Astrocyte (in vitro differentiated cells and primary cell): ENCODE data around the gene FTO.

Experiments
- CTCF ChIP-seq: IDR thresholded peaks from 2 replicates; pipeline ENCODE4 v1.5.1; 2011; ENCODE audit warnings: low read depth, mild to moderate bottlenecking, inconsistent platforms, low read length, moderate library complexity; ENCODE audit not compliant: insufficient read depth
- EZH2 ChIP-seq: IDR thresholded peaks from 2 replicates; pipeline ENCODE4 v1.6.1; 2012; ENCODE audit warnings: mild to moderate bottlenecking, low read length, inconsistent platforms; ENCODE audit not compliant: insufficient read depth

GRCh38 chr16:53741546-53741945, 37.6 kb downstream of the FTO start:
- TF ChIP-seq CTCF: no peak
- no peak for TF ChIP-seq EZH2
